Sigmoid colon (tissue), 7 donors: ENCODE data around the gene USP9X. TPM values are rescaled to one million over a fixed set of nuclear protein-coding genes. Genes with fewer than 3 reads are reported as not detected.
"Not testable (repeated sequence)": the region's sequence is repeated elsewhere in the genome, so short reads cannot be mapped to it uniquely, and the experiment has no call there.

Experiments
- DNase-seq: peaks from one replicate; pipeline ENCODE4 v3.0.0-alpha.2; 2019
- H3K27ac ChIP-seq, 4 donors: fragments of 200-600 bp; sonication (generic); one replicate each; pipeline ENCODE4 v1.5.1; 2016 to 2019; ENCODE audit warnings: mild to moderate bottlenecking in 1 of 4
- H3K27me3 ChIP-seq, 3 donors: fragments of 200-600 bp; sonication (generic); one replicate each; pipeline ENCODE4 v1.5.1; 2019; ENCODE audit warnings: mild to moderate bottlenecking in 1 of 3
- H3K36me3 ChIP-seq, 4 donors: fragments of 200-600 bp; sonication (generic); one replicate each; pipeline ENCODE4 v1.5.1; 2016 to 2019
- H3K4me1 ChIP-seq, 4 donors: fragments of 200-600 bp; sonication (generic); one replicate each; pipeline ENCODE4 v1.5.1; 2017 to 2019
- H3K4me3 ChIP-seq, 4 donors: fragments of 200-600 bp; sonication (generic); one replicate each; pipeline ENCODE4 v1.5.1; 2017 to 2019; ENCODE audit warnings: mild to moderate bottlenecking in 2 of 4, moderate library complexity in 1 of 4
- H3K9me3 ChIP-seq, 4 donors: fragments of 200-600 bp in 3 of 4; sonication (generic) in 3 of 4; one replicate each; pipeline versions ENCODE4 v1.5.1 to v1.6.1; 2013 to 2019
- EP300 ChIP-seq, 4 donors: sonication (generic); formaldehyde crosslinking; IDR thresholded peaks; one replicate each; pipeline ENCODE4 v1.6.1; 2017; ENCODE audit warnings: antibody characterized with exemption in 4 of 4
- POLR2A ChIP-seq, 2 donors: fragments of 450-650 bp; IDR thresholded peaks; one replicate each; pipeline ENCODE4 v1.6.1; 2016; ENCODE audit warnings: antibody characterized with exemption in 2 of 2, mild to moderate bottlenecking in 2 of 2, moderate library complexity in 2 of 2
- POLR2AphosphoS5 ChIP-seq, 4 donors: sonication (generic); formaldehyde crosslinking; IDR thresholded peaks; one replicate each; pipeline ENCODE4 v1.6.1; 2017; ENCODE audit warnings: antibody characterized with exemption in 4 of 4
- WGBS, 2 donors: extraction: QIAGEN DNeasy Blood & Tissue Kit; methylation state at CpG; one replicate each; pipeline ENCODE4 v1.1.7; 2013; 5-methylcytosine and 5-hydroxymethylcytosine counted together
- intact Hi-C: fragments of 100-400 bp; cut with DNase I; formaldehyde crosslinking; loops from one replicate; pipeline ENCODE4 v1.15.1; 2023
- polyA plus RNA-seq, 3 donors: library from polyadenylated mRNA; stranded (reverse); fragments of 200-250 nt; gene quantifications; one replicate each; pipeline ENCODE4 v1.2.3, GENCODE V29; 2013
- total RNA-seq, 4 donors: library from RNA; depleted of rRNA; stranded (reverse); fragments of >200 nt; gene quantifications; one replicate each; pipeline ENCODE4 v1.1.0, GENCODE V29; 2016
- TF ChIP-seq, protein P1 (sequence below), 4 experiments: fragments of 450-650 bp in 3 of 4; fragments of 200-600 bp in 1 of 4; IDR thresholded peaks; one replicate each; pipeline ENCODE4 v1.5.1; 2016 to 2019; ENCODE audit warnings: antibody characterized with exemption in 4 of 4, mild to moderate bottlenecking in 3 of 4, moderate library complexity in 2 of 4
- donor health status: healthy with polysubstance abuse.
- donor health status: Bipolar disorder and iron deficiency.
- donor health status: healthy.

Gene USP9X
- total and polyA plus RNA-seq, 7 donors: 9.6 to 84.5 (median 64.3) TPM

DNA sequence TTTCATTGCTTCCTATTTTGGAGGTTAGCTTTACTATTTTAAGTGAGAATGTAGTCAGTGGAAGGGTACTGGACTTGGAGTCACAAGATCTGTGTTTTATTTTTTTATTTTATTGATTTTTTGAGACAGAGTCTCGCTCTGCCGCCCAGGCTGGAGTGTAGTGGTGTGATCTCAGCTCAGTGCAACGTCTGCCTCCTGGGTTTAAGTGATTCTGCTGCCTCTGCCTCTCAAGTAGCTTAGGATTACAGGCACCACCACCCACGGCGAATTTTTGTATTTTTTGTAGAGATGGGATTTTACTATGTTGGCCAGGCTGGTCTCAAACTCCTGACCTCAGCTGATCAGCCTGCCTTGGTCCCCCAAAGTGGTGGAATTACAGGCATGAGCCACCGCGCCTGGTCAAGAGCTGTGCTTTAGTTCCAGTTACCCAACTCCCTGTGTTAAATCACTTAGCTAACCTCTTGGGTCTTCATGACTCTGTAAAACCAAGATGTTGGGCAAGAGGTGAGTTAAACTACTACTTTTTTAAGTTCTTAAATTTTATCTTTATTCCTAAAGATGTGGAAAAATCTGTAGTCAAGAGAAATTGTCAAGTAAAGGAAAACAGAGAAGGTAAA, 11.2 kb downstream of the USP9X start:
- Histone ChIP-seq H3K4me3 (no peak overlapping the region), H3K36me3 (no peaks in the 10 kb centered on the region), H3K27me3 (no peaks in the 10 kb centered on the region), H3K4me1 (peaks cover 0 to 54% (median 31%) of the 10 kb centered on the region in 4 donors), H3K9me3 (no peaks in the 10 kb centered on the region), H3K27ac (no peak overlapping the region)
- intact Hi-C loops: no loop called here
- TF ChIP-seq EP300 (IDR thresholded peaks at IDR 0.05) (no peak), POLR2AphosphoS5 (IDR thresholded peaks at IDR 0.05) (no peak), POLR2A (IDR thresholded peaks at IDR 0.05) (no peak)
- TF ChIP-seq, protein P1, sequence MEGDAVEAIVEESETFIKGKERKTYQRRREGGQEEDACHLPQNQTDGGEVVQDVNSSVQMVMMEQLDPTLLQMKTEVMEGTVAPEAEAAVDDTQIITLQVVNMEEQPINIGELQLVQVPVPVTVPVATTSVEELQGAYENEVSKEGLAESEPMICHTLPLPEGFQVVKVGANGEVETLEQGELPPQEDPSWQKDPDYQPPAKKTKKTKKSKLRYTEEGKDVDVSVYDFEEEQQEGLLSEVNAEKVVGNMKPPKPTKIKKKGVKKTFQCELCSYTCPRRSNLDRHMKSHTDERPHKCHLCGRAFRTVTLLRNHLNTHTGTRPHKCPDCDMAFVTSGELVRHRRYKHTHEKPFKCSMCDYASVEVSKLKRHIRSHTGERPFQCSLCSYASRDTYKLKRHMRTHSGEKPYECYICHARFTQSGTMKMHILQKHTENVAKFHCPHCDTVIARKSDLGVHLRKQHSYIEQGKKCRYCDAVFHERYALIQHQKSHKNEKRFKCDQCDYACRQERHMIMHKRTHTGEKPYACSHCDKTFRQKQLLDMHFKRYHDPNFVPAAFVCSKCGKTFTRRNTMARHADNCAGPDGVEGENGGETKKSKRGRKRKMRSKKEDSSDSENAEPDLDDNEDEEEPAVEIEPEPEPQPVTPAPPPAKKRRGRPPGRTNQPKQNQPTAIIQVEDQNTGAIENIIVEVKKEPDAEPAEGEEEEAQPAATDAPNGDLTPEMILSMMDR (IDR thresholded peaks at IDR 0.05): no peak
- WGBS, 2 donors: 52 to 66% methylated on average over 7 of the region's 7 CpGs
- DNase-seq: no peak

DNA sequence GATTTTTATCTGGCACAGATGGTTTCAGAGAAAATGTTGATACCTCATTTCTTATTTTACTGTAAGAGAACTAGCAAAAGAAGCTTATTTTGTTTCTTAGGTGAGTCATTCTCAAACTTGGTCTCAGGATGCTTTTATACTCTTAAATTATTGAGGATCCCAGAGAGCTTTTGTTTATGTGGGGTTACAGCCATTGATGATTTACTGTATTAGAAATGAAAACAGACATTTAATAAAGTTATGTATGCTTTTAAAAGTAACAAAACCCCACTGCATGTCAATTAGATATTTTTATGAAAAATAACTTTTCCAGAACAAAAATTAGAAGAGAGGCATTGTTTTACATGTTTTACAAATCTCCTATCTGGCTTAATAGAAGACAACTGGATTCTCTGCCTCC, 12.1 kb downstream of the USP9X start:
- no peak for DNase-seq
- intact Hi-C loops: no loop called here
- Histone ChIP-seq H3K9me3 (no peaks in the 10 kb centered on the region), H3K4me1 (peaks cover 0 to 45% (median 23%) of the 10 kb centered on the region in 4 donors), H3K4me3 (no peak overlapping the region), H3K27ac (no peak overlapping the region), H3K27me3 (no peaks in the 10 kb centered on the region), H3K36me3 (no peaks in the 10 kb centered on the region)
- TF ChIP-seq POLR2AphosphoS5 (IDR thresholded peaks at IDR 0.05) (no peak), POLR2A (IDR thresholded peaks at IDR 0.05) (no peak), EP300 (IDR thresholded peaks at IDR 0.05) (no peak)
- TF ChIP-seq, protein P1 (IDR thresholded peaks at IDR 0.05): no peak

DNA sequence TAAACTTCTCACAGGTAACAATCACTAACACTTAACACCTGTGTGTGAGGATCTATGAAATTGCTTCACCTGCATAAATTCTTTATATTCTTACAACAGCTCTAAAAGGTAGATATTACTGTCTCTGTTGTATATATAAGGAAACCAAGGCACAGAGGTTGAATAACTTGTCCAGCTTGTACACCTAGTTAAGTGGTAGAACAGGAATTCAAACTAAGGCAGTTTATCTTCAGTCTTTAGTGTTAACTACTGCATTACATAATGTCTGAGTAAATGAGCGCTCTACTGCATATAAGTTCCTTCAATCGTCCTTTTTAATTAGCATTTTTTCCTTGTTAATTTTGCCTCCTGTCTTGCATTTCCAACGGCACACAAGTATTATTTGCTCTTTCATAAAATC, 15.0 kb downstream of the USP9X start:
- Histone ChIP-seq H3K4me3 (no peak overlapping the region), H3K27me3 (no peaks in the 10 kb centered on the region), H3K9me3 (no peaks in the 10 kb centered on the region), H3K27ac (no peak overlapping the region), H3K36me3 (no peaks in the 10 kb centered on the region), H3K4me1 (peaks cover 0 to 45% (median 14%) of the 10 kb centered on the region in 4 donors)
- intact Hi-C loops: no loop called here
- DNase-seq: no peak
- WGBS, 2 donors: 26 to 77% methylated on average over 3 of the region's 3 CpGs
- TF ChIP-seq POLR2AphosphoS5 (IDR thresholded peaks at IDR 0.05) (no peak), POLR2A (IDR thresholded peaks at IDR 0.05) (no peak), EP300 (IDR thresholded peaks at IDR 0.05) (no peak)
- TF ChIP-seq, protein P1 (IDR thresholded peaks at IDR 0.05): no peak

DNA sequence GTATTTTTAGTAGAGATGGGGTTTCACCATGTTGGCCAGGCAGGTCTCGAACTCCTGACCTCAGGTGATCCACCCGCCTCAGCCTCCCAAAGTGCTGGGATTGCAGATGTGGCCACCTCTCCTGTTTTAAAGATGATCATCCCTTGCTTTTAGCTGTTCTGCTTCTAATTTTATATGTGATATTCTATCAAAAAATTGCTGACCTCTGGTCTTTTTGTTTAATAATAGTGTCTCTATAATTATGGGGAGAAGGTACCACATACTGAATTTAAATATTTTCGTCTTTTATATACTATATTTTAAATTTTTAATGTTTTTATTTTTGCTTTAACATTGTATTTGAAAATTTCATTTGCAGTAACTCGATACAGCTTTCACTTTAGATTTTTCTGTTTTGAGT, 15.6 kb downstream of the USP9X start:
- H3K9me3 ChIP-seq: no peaks in the 10 kb centered on the region
- no peak overlapping the region for H3K27ac ChIP-seq
- intact Hi-C loops: no loop called here
- no peaks in the 10 kb centered on the region for H3K36me3 ChIP-seq
- DNase-seq: no peak
- 93 to 97% methylated on average over 4 of the region's 4 CpGs for WGBS, 2 donors
- H3K4me3 ChIP-seq: no peak overlapping the region
- H3K27me3 ChIP-seq: no peaks in the 10 kb centered on the region
- peaks cover 0 to 39% (median 8%) of the 10 kb centered on the region in 4 donors for H3K4me1 ChIP-seq
- TF ChIP-seq EP300 (IDR thresholded peaks at IDR 0.05) (no peak), POLR2AphosphoS5 (IDR thresholded peaks at IDR 0.05) (no peak), POLR2A (IDR thresholded peaks at IDR 0.05) (no peak)
- TF ChIP-seq, protein P1 (IDR thresholded peaks at IDR 0.05): no peak

DNA sequence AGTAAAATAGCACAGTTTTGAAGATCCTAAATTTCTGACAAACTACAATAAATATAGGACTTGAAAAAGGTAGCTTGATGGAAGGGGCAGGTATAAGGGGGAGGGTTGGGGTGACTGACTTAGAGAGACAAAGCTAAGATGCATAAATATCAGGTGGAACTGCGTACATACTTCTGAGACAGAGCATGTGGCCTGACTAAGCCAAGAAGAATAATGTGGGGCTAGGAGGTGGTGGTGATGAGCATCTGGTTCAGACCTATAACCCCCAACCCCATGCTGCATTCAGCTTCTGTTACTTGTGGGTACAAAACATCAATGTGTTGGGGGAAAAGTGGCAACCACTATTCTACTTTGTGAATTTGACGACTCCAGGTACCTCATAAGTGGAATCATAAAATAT, 19.8 kb downstream of the USP9X start:
- intact Hi-C loops: no loop called here
- Histone ChIP-seq H3K27ac (no peak overlapping the region), H3K27me3 (no peaks in the 10 kb centered on the region), H3K4me1 (peaks cover 0 to 43% (median 14%) of the 10 kb centered on the region in 4 donors), H3K9me3 (peaks cover 0 to 5% (median 0%) of the 10 kb centered on the region in 4 donors), H3K4me3 (no peak overlapping the region), H3K36me3 (no peaks in the 10 kb centered on the region)
- TF ChIP-seq, protein P1 (IDR thresholded peaks at IDR 0.05): no peak
- TF ChIP-seq POLR2AphosphoS5 (IDR thresholded peaks at IDR 0.05) (no peak), EP300 (IDR thresholded peaks at IDR 0.05) (no peak), POLR2A (IDR thresholded peaks at IDR 0.05) (no peak)
- 81 to 88% methylated on average over 2 of the region's 2 CpGs for WGBS, 2 donors
- DNase-seq: no peak

DNA sequence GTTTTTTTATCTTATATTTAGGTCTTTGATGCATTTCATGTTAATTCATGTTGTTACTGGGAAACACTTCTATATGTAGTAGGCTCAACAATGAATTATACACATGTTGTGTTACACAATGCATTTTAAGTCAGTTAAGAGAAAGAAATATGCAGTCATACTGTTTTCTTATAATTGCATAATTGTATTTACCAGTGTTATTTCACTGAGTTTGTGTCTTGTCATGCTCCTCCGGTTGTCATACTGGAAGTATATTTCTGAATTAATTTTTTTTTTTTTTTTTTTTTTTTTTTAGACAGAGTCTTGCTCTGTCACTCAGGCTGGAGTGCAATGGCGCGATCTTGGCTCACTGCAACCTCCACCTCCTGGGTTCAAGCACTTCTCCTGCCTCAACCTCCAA, 21.0 kb downstream of the USP9X start:
- H3K36me3 ChIP-seq, H3K27ac ChIP-seq, DNase-seq, H3K4me3 ChIP-seq, H3K9me3 ChIP-seq, intact Hi-C loops, H3K27me3 ChIP-seq: not testable (repeated sequence)
- peaks cover 0 to 56% (median 20%) of the 10 kb centered on the region in 4 donors for H3K4me1 ChIP-seq
- 83 to 93% methylated on average over 3 of the region's 3 CpGs for WGBS, 2 donors
